Keratinocyte (primary cell): ENCODE measurements around the gene SLU7. TPM values are rescaled to one million over a fixed set of nuclear protein-coding genes. Genes with fewer than 3 reads are reported as not detected.

Experiments used
- DNase-seq: peaks from one replicate; pipeline ENCODE4 v3.0.0-alpha.2; 2011; ENCODE audit warnings: low read depth, missing footprints, low spot score
- FAIRE-seq: peaks from 2 replicates; lab custom pipeline; 2011; peaks lifted over from hg19 to GRCh38; lab: Jason Lieb, UNC
- H2AFZ ChIP-seq: 2 replicates; pipeline ENCODE4 v1.6.0; 2012; ENCODE audit warnings: low read length, control low read depth, inconsistent platforms; ENCODE audit not compliant: control insufficient read depth
- H3K27ac ChIP-seq: 2 replicates; pipeline ENCODE4 v1.5.1; 2011; ENCODE audit warnings: low read length; ENCODE audit not compliant: control insufficient read depth, insufficient read depth
- H3K27me3 ChIP-seq: 3 replicates; pipeline ENCODE4 v1.6.0; 2011; ENCODE audit warnings: low read length; ENCODE audit not compliant: control insufficient read depth, insufficient read depth; ENCODE audit errors: extremely low read depth
- H3K36me3 ChIP-seq, 2 experiments: 2 replicates in 1 of 2; 3 replicates in 1 of 2; pipeline ENCODE4 v1.5.1; 2011; ENCODE audit warnings: low read length in 2 of 2, mild to moderate bottlenecking in 1 of 2; ENCODE audit not compliant: control insufficient read depth in 2 of 2, insufficient read depth in 2 of 2; ENCODE audit errors: extremely low read depth in 1 of 2
- H3K4me1 ChIP-seq: 3 replicates; pipeline ENCODE4 v1.5.1; 2011; ENCODE audit warnings: low read length; ENCODE audit not compliant: control insufficient read depth, insufficient read depth; ENCODE audit errors: extremely low read depth
- H3K4me2 ChIP-seq: 3 replicates; pipeline ENCODE4 v1.6.0; 2011; ENCODE audit warnings: low read depth, low read length; ENCODE audit not compliant: control insufficient read depth, insufficient read depth; ENCODE audit errors: extremely low read depth
- H3K4me3 ChIP-seq, 3 experiments: fragments of 200-600 bp in 1 of 3; sonication (generic) in 1 of 3; 2 replicates in 2 of 3; 3 replicates in 1 of 3; pipeline ENCODE4 v1.5.1; 2011 to 2016; ENCODE audit warnings: low read length in 3 of 3, mild to moderate bottlenecking in 3 of 3, control low read depth in 2 of 3, inconsistent platforms in 1 of 3, low read depth in 1 of 3, mixed read lengths in 1 of 3, mixed run types in 1 of 3, moderate library complexity in 1 of 3; ENCODE audit not compliant: control insufficient read depth in 2 of 3, insufficient read depth in 2 of 3; ENCODE audit errors: extremely low read depth in 1 of 3
- H3K79me2 ChIP-seq: 2 replicates; pipeline ENCODE4 v1.6.0; 2012; ENCODE audit warnings: low read length; ENCODE audit not compliant: control insufficient read depth, insufficient read depth
- H3K9ac ChIP-seq: 3 replicates; pipeline ENCODE4 v1.6.0; 2011; ENCODE audit warnings: low read length; ENCODE audit not compliant: control insufficient read depth, insufficient read depth; ENCODE audit errors: extremely low read depth
- H3K9me1 ChIP-seq: 3 replicates; pipeline ENCODE4 v1.6.0; 2011; ENCODE audit warnings: low read length; ENCODE audit not compliant: control insufficient read depth, insufficient read depth; ENCODE audit errors: extremely low read depth
- H3K9me3 ChIP-seq: 2 replicates; pipeline ENCODE4 v1.5.1; 2012; ENCODE audit warnings: low read depth, low read length; ENCODE audit not compliant: control insufficient read depth
- H4K20me1 ChIP-seq: 3 replicates; pipeline ENCODE4 v1.6.0; 2011; ENCODE audit warnings: low read length; ENCODE audit not compliant: control insufficient read depth, insufficient read depth; ENCODE audit errors: extremely low read depth
- CTCF ChIP-seq, 3 experiments: IDR thresholded peaks in 1 of 3; conservative IDR thresholded peaks in 1 of 3; optimal IDR thresholded peaks in 1 of 3; 2 replicates in 2 of 3; 3 replicates in 1 of 3; pipeline versions ENCODE3 to v1.5.1; 2011; ENCODE audit warnings: low read length in 3 of 3, mild to moderate bottlenecking in 3 of 3, moderate library complexity in 2 of 3, control low read depth in 1 of 3, inconsistent platforms in 1 of 3; ENCODE audit not compliant: insufficient read depth in 2 of 3; ENCODE audit errors: extremely low read depth in 1 of 3
- EZH2 ChIP-seq: IDR thresholded peaks from one replicate; pipeline ENCODE4 v1.6.1; 2012; ENCODE audit warnings: inconsistent platforms, mild to moderate bottlenecking, low read length, moderate library complexity
- dilution Hi-C: fragments of 300-500 bp; cut with MboI; formaldehyde crosslinking; loops from one replicate; pipeline ENCODE4 v1.7.0; 2020; ENCODE audit warnings: low sequenced_read_pairs; ENCODE audit not compliant: extremely low pct_ligation_motif_present
- polyA plus RNA-seq, 5 experiments: library from polyadenylated mRNA; depleted of rRNA in 3 of 5; stranded (reverse) in 3 of 5; stranded (forward) in 1 of 5; unstranded in 1 of 5; fragments of >200 nt; gene quantifications; 1 replicate in 1 of 5; 2 replicates in 3 of 5; 3 replicates in 1 of 5; pipeline versions ENCODE4 v1.2.1 to v1.2.3, GENCODE V29; 2011 to 2012; ENCODE audit warnings: missing spikeins in 2 of 5, low read depth in 1 of 5, low replicate concordance in 1 of 5

SLU7 gene
- polyA plus RNA-seq, 1 donor (not counting 4 experiments of a cell fraction or from before 2014, with no cell fraction given) = 29.7 TPM

- DNase-seq = no peak
- Histone ChIP-seq H3K4me1 (peaks cover 8% of the 10 kb centered on the region), H3K36me3 (no peaks in the 10 kb centered on the region), H3K4me2 (no peak overlapping the region), H3K9me1 (no peaks in the 10 kb centered on the region), H3K27ac (no peak overlapping the region), H4K20me1 (no peaks in the 10 kb centered on the region), H2AFZ (no peak overlapping the region), H3K27me3 (peaks cover 5% of the 10 kb centered on the region), H3K79me2 (no peaks in the 10 kb centered on the region), H3K9ac (no peak overlapping the region), H3K4me3 (no peak overlapping the region), H3K9me3 (no peaks in the 10 kb centered on the region)
- TF ChIP-seq CTCF (optimal IDR thresholded peaks at IDR 0.05 in 1 of 3, IDR thresholded peaks at IDR 0.05 in 1 of 3, conservative IDR thresholded peaks at IDR 0.05 in 1 of 3; ENCODE audit: extremely low read depth in 1 of 3, insufficient read depth in 2 of 3, low read length in 3 of 3) (no peak), EZH2 (no peak)
- no peak for FAIRE-seq
- dilution Hi-C loops = no loop called here
These were observed 51.6 kb downstream of the SLU7 start for GRCh38 chr5:160367261-160367660.

GRCh38 chr5:160366230-160366629 is 52.7 kb downstream of the SLU7 start:
- dilution Hi-C loops = no loop called here
- Histone ChIP-seq H3K4me3 (no peak overlapping the region), H3K79me2 (no peaks in the 10 kb centered on the region)

More at GRCh38 chr5:160366230-160366629, 52.7 kb downstream of the SLU7 start:
- DNase-seq (no peak), FAIRE-seq (no peak)
- Histone ChIP-seq H3K9me1 (no peaks in the 10 kb centered on the region), H3K4me2 (no peak overlapping the region), H2AFZ (no peak overlapping the region), H3K27ac (no peak overlapping the region), H3K9ac (no peak overlapping the region), H3K27me3 (peaks cover 5% of the 10 kb centered on the region), H3K4me1 (peaks cover 8% of the 10 kb centered on the region), H3K36me3 (no peaks in the 10 kb centered on the region), H3K9me3 (no peaks in the 10 kb centered on the region), H4K20me1 (no peaks in the 10 kb centered on the region)
- no peak for TF ChIP-seq EZH2
- no peak for TF ChIP-seq CTCF (optimal IDR thresholded peaks at IDR 0.05 in 1 of 3, IDR thresholded peaks at IDR 0.05 in 1 of 3, conservative IDR thresholded peaks at IDR 0.05 in 1 of 3; ENCODE audit: extremely low read depth in 1 of 3, insufficient read depth in 2 of 3, low read length in 3 of 3)
